Breast epithelium (tissue), 4 donors: ENCODE measurements around the gene SLC10A1. TPM values are rescaled to one million over a fixed set of nuclear protein-coding genes. Genes with fewer than 3 reads are reported as not detected.

Experiments used
- DNase-seq, 2 donors: peaks; one replicate each; pipeline ENCODE4 v3.0.0-alpha.2; 2019; ENCODE audit warnings: low spot score in 2 of 2
- H3K27ac ChIP-seq, 2 donors: fragments of 200-600 bp; sonication (generic) in 1 of 2; one replicate each; pipeline ENCODE4 v1.5.1; 2016 to 2019; ENCODE audit warnings: mild to moderate bottlenecking in 1 of 2
- H3K27me3 ChIP-seq, 2 donors: fragments of 200-600 bp; sonication (generic) in 1 of 2; one replicate each; pipeline versions ENCODE4 v1.5.1 to v1.6.0; 2017 to 2019; ENCODE audit warnings: control low read depth in 1 of 2, mild to moderate bottlenecking in 1 of 2
- H3K36me3 ChIP-seq: fragments of 200-600 bp; one replicate; pipeline ENCODE4 v1.5.1; 2019
- H3K4me1 ChIP-seq, 2 donors: fragments of 200-600 bp; sonication (generic); one replicate each; pipeline ENCODE4 v1.5.1; 2016 to 2019; ENCODE audit warnings: control low read depth in 1 of 2
- H3K4me3 ChIP-seq, 3 donors: fragments of 200-600 bp; sonication (generic); 1 replicate in 2 of 3; 2 replicates in 1 of 3; pipeline ENCODE4 v1.5.1; 2016 to 2019; ENCODE audit warnings: mild to moderate bottlenecking in 3 of 3, moderate library complexity in 2 of 3
- H3K9me3 ChIP-seq, 2 donors: fragments of 200-600 bp; sonication (generic) in 1 of 2; one replicate each; pipeline ENCODE4 v1.5.1; 2016 to 2019; ENCODE audit warnings: control low read depth in 1 of 2
- POLR2A ChIP-seq: fragments of 450-650 bp; IDR thresholded peaks from one replicate; pipeline ENCODE4 v1.6.1; 2016; ENCODE audit warnings: antibody characterized with exemption, mild to moderate bottlenecking, moderate library complexity
- POLR2AphosphoS5 ChIP-seq, 3 donors: sonication (generic); formaldehyde crosslinking; IDR thresholded peaks; one replicate each; pipeline ENCODE4 v1.6.1; 2017; ENCODE audit warnings: antibody characterized with exemption in 3 of 3
- intact Hi-C: fragments of 100-400 bp; cut with DNase I; formaldehyde crosslinking; loops from one replicate; pipeline ENCODE4 v1.15.1; 2023; ENCODE audit warnings: low total_unique reads
- total RNA-seq, 3 donors: library from RNA; depleted of rRNA; stranded (reverse); fragments of >200 nt; gene quantifications; one replicate each; pipeline ENCODE4 v1.1.0, GENCODE V29; 2016
- TF ChIP-seq, protein P1 (sequence below), 3 donors: fragments of 450-650 bp; IDR thresholded peaks; one replicate each; pipeline ENCODE4 v1.5.1; 2016 to 2017; ENCODE audit warnings: antibody characterized with exemption in 3 of 3, mild to moderate bottlenecking in 3 of 3, moderate library complexity in 3 of 3

SLC10A1 gene
- not detected for total RNA-seq

DNA sequence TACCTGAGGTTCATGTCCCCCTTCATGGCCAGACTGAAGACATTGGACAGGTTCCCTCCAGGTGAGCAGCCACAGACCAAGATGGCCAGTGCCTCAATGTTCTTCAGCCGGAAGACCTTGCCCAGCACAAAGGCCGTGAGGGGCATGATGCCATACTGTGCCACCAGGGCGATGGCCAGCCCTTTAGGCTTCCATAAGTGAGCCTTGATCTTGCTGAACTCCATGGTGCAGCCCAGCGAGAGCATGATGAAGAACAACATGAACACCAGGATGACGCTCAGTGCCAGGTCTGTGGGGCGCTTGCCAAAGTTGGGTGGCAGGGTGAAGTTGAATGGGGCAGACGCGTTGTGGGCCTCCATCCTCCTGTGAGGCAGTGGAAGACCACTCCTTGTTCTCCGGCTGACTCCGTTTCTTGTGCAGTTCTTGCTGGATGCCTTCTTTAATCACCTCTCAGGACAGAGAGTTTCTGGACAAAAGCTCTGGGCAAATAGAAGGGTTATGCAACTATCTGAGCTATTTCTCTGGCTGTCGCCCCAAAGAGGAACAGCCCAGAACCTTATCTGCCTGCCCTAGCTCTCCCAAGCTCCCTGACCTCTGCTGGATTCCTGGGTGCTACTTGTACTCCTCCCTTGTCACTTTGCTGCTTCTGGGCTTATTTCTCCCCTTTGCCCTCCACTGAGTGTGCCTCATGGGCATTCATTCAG, at the start of gene SLC10A1:
TSS of gene SLC10A1 (minus strand) at position 445 of the 704 bp plus-strand sequence. CDS start at position 359, 86 bp downstream.
- DNase-seq: no peak
- no peaks in the 10 kb centered on the region for H3K9me3 ChIP-seq
- no peak within 1 kb of the TSS for H3K27ac ChIP-seq
- no peaks in the 10 kb centered on the region for H3K36me3 ChIP-seq
- TF ChIP-seq POLR2AphosphoS5 (IDR thresholded peaks at IDR 0.05) (no peak), POLR2A (no peak)
- TF ChIP-seq, protein P1, sequence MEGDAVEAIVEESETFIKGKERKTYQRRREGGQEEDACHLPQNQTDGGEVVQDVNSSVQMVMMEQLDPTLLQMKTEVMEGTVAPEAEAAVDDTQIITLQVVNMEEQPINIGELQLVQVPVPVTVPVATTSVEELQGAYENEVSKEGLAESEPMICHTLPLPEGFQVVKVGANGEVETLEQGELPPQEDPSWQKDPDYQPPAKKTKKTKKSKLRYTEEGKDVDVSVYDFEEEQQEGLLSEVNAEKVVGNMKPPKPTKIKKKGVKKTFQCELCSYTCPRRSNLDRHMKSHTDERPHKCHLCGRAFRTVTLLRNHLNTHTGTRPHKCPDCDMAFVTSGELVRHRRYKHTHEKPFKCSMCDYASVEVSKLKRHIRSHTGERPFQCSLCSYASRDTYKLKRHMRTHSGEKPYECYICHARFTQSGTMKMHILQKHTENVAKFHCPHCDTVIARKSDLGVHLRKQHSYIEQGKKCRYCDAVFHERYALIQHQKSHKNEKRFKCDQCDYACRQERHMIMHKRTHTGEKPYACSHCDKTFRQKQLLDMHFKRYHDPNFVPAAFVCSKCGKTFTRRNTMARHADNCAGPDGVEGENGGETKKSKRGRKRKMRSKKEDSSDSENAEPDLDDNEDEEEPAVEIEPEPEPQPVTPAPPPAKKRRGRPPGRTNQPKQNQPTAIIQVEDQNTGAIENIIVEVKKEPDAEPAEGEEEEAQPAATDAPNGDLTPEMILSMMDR (IDR thresholded peaks at IDR 0.05): no peak
- H3K27me3 ChIP-seq: no peaks in the 10 kb centered on the region
- no peak within 1 kb of the TSS for H3K4me3 ChIP-seq
- intact Hi-C loops: no loop called here
- no peaks in the 10 kb centered on the region for H3K4me1 ChIP-seq

DNA sequence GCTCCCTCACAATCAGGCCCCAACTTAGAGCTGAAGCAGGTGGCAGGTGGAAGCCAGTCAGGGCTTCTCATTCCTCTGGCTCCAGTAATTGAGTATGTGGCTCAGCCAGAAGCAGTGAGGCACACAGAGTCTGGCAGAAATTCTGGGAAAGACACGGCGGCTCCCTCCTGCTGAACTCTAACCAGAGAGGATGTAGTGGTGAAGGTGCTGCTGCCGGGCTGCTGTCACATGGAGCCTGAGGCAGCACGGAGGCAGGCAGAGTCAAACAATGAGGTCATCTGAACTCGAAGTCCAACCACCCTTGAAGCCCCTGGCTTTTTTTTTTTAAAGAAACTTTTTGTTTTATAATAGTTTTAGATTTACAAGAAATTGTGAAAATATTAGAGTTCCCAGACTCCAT, 48.7 kb upstream of the SLC10A1 start:
- Histone ChIP-seq H3K27me3 (peaks cover 0 to 4% of the 10 kb centered on the region in 2 donors), H3K9me3 (no peaks in the 10 kb centered on the region), H3K4me3 (no peak overlapping the region), H3K36me3 (no peaks in the 10 kb centered on the region), H3K4me1 (no peaks in the 10 kb centered on the region), H3K27ac (no peak overlapping the region)
- intact Hi-C loops: no loop called here
- DNase-seq: no peak
- TF ChIP-seq POLR2A (no peak), POLR2AphosphoS5 (IDR thresholded peaks at IDR 0.05) (no peak)
- TF ChIP-seq, protein P1 (IDR thresholded peaks at IDR 0.05): no peak

DNA sequence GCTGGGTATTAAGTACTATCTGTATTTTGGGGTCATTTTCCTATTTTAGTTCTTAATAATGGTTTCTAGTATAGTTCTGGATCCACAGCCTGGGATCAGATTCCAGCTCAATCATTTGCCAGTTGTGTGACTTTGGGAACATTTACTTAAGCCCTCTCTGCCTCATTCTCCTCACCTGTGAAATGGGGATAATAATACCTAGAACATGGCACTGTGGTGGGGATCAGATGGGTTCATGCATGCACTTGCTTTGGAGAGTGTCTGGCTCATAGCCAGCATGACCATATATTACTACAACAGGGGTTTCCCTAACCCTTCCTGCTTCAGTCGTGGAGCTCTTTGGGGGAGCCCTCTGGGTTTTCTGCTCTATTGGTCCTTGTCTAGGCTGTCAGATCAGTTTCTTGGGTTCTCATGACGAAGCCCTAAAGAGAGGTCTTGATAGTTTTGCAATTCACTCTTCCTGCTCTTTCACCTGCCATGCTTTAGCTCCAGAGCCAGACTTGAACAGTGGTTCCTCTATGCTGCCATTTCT, 48.1 kb upstream of the SLC10A1 start:
- intact Hi-C loops: no loop called here
- no peaks in the 10 kb centered on the region for H3K36me3 ChIP-seq
- peaks cover 0 to 4% of the 10 kb centered on the region in 2 donors for H3K27me3 ChIP-seq
- TF ChIP-seq POLR2AphosphoS5 (IDR thresholded peaks at IDR 0.05): no peak
- TF ChIP-seq POLR2A: no peak
- TF ChIP-seq, protein P1 (IDR thresholded peaks at IDR 0.05): no peak
- no peaks in the 10 kb centered on the region for H3K9me3 ChIP-seq
- H3K27ac ChIP-seq: no peak overlapping the region
- no peaks in the 10 kb centered on the region for H3K4me1 ChIP-seq
- H3K4me3 ChIP-seq: no peak overlapping the region
- no peak for DNase-seq

DNA sequence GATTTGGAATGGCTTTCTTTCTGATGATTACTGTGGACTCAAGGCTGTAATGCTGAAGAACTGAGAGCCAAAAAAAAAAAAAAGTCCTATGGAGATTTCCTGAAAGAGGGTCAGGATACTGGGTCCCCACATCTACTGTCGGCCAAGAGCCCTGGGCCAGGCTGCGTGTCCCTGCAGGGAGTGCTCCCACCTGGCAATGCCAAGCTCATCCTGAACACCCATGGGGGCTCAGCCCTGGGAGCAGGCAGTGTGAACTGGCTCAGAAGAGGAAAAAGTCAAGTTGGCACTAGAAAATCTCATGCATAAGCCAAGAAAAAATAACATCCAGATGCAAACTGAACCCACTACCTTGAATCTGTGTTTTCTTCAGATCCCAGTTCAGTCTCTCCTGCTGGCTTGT, 47.1 kb upstream of the SLC10A1 start:
- intact Hi-C loops: no loop called here
- Histone ChIP-seq H3K27ac (no peak overlapping the region), H3K27me3 (peaks cover 0 to 4% of the 10 kb centered on the region in 2 donors), H3K4me3 (no peak overlapping the region), H3K9me3 (no peaks in the 10 kb centered on the region), H3K36me3 (no peaks in the 10 kb centered on the region), H3K4me1 (no peaks in the 10 kb centered on the region)
- TF ChIP-seq POLR2AphosphoS5 (IDR thresholded peaks at IDR 0.05): no peak
- TF ChIP-seq, protein P1 (IDR thresholded peaks at IDR 0.05): no peak
- no peak for DNase-seq

DNA sequence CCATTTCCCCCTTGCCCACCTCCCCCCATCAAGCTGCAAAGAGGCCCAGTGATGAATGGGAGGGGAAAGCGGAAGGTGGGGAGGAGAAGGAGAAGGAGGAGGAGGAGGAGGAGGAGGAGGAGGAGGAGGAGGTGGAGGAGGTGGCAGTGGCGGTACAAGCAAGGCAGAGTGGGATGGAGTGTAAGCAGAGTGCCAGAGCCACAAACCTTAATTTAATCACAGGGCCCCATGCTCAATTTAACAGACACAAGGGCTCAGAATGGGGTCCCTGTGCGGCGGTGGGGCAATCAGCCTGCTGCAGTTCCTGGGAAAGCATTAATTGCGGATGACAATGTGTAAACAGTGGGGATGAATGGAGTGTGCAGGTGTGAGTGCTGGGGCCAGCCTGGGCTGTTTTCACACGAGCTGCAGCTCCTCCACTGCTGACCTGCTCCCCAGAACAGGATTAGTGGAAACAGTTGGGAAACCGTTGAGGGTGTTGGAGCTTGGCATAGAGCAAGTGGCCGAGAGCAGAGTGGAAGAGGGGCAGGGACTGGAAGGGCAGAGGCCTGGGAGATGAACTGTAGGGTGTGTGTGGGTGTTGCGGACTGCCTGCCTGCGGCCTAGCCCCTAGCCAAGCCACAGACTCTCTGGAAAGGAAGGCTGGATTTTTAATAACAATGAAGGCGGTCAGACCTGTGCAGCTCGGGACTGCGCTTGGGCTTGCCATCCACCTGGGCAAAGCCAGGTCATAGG, 45.8 kb upstream of the SLC10A1 start:
- TF ChIP-seq POLR2A: no peak
- TF ChIP-seq, protein P1 (IDR thresholded peaks at IDR 0.05): no peak
- no peak for TF ChIP-seq POLR2AphosphoS5 (IDR thresholded peaks at IDR 0.05)
- DNase-seq: no peak
- Histone ChIP-seq H3K4me1 (no peaks in the 10 kb centered on the region), H3K27ac (no peak overlapping the region), H3K36me3 (no peaks in the 10 kb centered on the region), H3K27me3 (peaks cover 0 to 4% of the 10 kb centered on the region in 2 donors), H3K4me3 (no peak overlapping the region), H3K9me3 (no peaks in the 10 kb centered on the region)
- intact Hi-C loops: no loop called here
